Upper lobe of left lung (tissue), 6 donors: ENCODE results near the gene TCF25. TPM values are rescaled to one million over a fixed set of nuclear protein-coding genes. Genes with fewer than 3 reads are reported as not detected.
A peak's percentile ranks its signal among the peaks of the same experiment; 100 is the strongest.
"Not testable (repeated sequence)": the region's sequence is repeated elsewhere in the genome, so short reads cannot be mapped to it uniquely, and the experiment has no call there.

Experiments
- ATAC-seq, 2 donors: fragments of 200-7000 bp; cut with Tn5 transposase; one replicate each; pipeline ENCODE4 v1.9.1; 2022; ENCODE audit warnings: mild to moderate bottlenecking in 2 of 2, moderate library complexity in 2 of 2; ENCODE audit not compliant: low FRiP score in 2 of 2
- DNase-seq, 2 donors: peaks; one replicate each; pipeline ENCODE4 v3.0.0-alpha.2; 2019 to 2020
- H3K27ac ChIP-seq, 4 donors: fragments of 200-600 bp; sonication (generic); one replicate each; pipeline ENCODE4 v1.5.1; 2016 to 2019
- H3K27me3 ChIP-seq, 4 donors: fragments of 200-600 bp; sonication (generic); one replicate each; pipeline ENCODE4 v1.5.1; 2017 to 2019
- H3K36me3 ChIP-seq, 4 donors: fragments of 200-600 bp; sonication (generic); one replicate each; pipeline ENCODE4 v1.5.1; 2016 to 2019
- H3K4me1 ChIP-seq, 4 donors: fragments of 200-600 bp; sonication (generic); one replicate each; pipeline ENCODE4 v1.5.1; 2018 to 2019
- H3K4me3 ChIP-seq, 4 donors: fragments of 200-600 bp; sonication (generic); one replicate each; pipeline ENCODE4 v1.5.1; 2017 to 2019; ENCODE audit warnings: mild to moderate bottlenecking in 2 of 4, moderate library complexity in 1 of 4
- H3K9me3 ChIP-seq, 4 donors: fragments of 200-600 bp; sonication (generic); one replicate each; pipeline ENCODE4 v1.5.1; 2018 to 2019
- EP300 ChIP-seq, 4 donors: sonication (generic); formaldehyde crosslinking; IDR thresholded peaks; one replicate each; pipeline ENCODE4 v1.5.1; 2017; ENCODE audit warnings: antibody characterized with exemption in 4 of 4, control low read depth in 2 of 4
- POLR2A ChIP-seq, 4 donors: fragments of 450-650 bp; IDR thresholded peaks; one replicate each; pipeline ENCODE4 v1.5.1; 2016 to 2017; ENCODE audit warnings: antibody characterized with exemption in 4 of 4, mild to moderate bottlenecking in 2 of 4
- POLR2AphosphoS5 ChIP-seq, 2 donors: sonication (generic); formaldehyde crosslinking; IDR thresholded peaks; one replicate each; pipeline ENCODE4 v1.5.1; 2017; ENCODE audit warnings: antibody characterized with exemption in 2 of 2
- WGBS, 2 donors: methylation state at CpG; one replicate each; pipeline ENCODE4 v1.1.5; 2017 to 2018; 5-methylcytosine and 5-hydroxymethylcytosine counted together
- total RNA-seq, 6 donors: library from RNA; depleted of rRNA in 4 of 6; stranded (reverse); fragments of >200 nt in 4 of 6; gene quantifications; one replicate each; pipeline versions ENCODE4 v1.1.0 to v1.2.1, GENCODE V29; 2016 to 2021
- TF ChIP-seq, protein P1 (sequence below), 6 experiments: fragments of 450-650 bp in 4 of 6; fragments of 200-600 bp in 2 of 6; sonication (generic) in 2 of 6; IDR thresholded peaks; one replicate each; pipeline ENCODE4 v1.5.1; 2016 to 2019; ENCODE audit warnings: antibody characterized with exemption in 6 of 6
- donor health status: DM: no; HTN: no; CAD: no; lungs with moderate emphysema.
- donor health status: DM: no; HTN: yes; CAD: no; lungs with severe emphysema.

The TCF25 gene
- total RNA-seq, 6 donors from 2014 or later, result 132 to 1,060 (median 211) TPM

DNA sequence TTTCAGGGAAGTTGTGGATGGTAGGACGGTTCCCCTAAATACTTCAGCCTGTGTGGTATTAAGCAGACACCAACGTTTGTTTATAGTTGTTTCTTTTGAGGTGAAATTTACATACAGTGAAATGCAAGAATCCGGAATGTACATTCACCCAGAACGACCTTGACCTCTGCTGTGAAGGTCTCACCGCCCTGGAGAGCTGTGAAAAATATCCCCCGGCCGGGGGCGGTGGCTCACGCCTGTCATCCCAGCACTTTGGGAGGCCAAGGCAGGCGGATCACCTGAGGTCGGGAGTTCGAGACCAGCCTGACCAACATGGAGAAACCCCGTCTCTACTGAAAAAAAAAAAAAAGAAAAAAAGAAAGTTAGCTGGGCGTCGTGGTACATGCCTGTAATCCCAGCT, 36.9 kb upstream of the TCF25 start:
- H3K36me3 ChIP-seq, H3K27ac ChIP-seq, H3K27me3 ChIP-seq, ATAC-seq, H3K9me3 ChIP-seq, DNase-seq, H3K4me3 ChIP-seq: not testable (repeated sequence)
- H3K4me1 ChIP-seq, result peaks cover 6 to 18% (median 12%) of the 10 kb centered on the region in 4 donors
- 84 to 86% methylated on average over 15 of the region's 15 CpGs for WGBS, 2 donors

DNA sequence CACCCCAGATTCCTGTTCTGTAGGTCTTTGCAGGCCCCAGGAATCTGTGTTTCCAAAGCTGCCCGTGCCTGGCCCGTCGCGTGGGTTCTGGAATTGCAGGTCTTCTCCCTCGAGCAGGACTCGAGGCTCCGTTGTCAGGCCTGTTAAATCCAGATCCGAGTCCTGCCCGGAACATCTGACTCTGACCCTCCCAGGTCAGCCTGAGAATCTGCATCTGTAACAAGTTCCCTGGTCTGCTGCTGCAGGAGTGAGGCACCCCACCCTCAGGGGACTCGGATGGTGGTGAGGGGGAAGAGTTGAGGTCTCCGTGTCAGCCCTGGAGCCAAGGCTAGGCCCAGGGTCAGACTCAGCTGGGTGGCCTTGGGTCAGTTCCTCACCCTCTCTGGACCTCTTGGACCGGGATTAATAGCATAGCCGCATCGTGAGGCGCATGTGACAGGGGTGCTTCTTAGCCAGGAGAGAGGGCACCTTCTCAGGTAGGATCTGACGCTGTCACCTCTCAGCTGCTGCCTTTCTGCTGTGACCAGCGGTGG, 36.3 kb upstream of the TCF25 start:
- H3K27ac ChIP-seq, result peak overlapping the region in 2 of 4 donors; percentile 45 to 61
- ATAC-seq, result no peak
- 83 to 91% methylated on average over 7 to 17 of the region's 17 CpGs for WGBS, 2 donors

DNA sequence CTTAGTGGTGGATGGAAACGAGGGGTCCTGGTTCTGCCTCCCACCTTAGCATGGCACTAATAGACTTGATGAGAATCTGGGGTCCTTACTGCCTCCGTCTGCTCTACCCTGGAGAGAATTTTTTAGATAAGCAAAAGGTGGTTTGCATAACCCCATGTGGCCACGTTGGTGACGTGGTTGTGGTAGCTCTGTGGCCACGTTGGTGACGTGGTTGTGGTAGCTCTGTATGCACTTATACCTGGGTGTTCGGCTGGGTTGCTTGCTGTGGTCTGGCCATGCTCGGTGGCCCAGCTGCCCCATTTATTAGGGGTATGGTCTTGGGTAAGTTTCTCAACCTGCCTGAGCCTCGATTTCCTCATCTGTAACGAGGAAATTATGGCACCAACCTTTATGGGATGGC, 32.1 kb upstream of the TCF25 start:
- ATAC-seq (no peak), DNase-seq (no peak)
- no peaks in the 10 kb centered on the region for H3K9me3 ChIP-seq
- H3K27ac ChIP-seq, result no peak overlapping the region
- H3K36me3 ChIP-seq, result no peaks in the 10 kb centered on the region
- no peaks in the 10 kb centered on the region for H3K27me3 ChIP-seq
- 72 to 74% methylated on average over 10 of the region's 10 CpGs for WGBS, 2 donors
- H3K4me3 ChIP-seq, result no peak overlapping the region
- H3K4me1 ChIP-seq, result peaks cover 6 to 18% (median 12%) of the 10 kb centered on the region in 4 donors
- TF ChIP-seq EP300 (IDR thresholded peaks at IDR 0.05) (no peak), POLR2AphosphoS5 (IDR thresholded peaks at IDR 0.05) (peak in 1 of 2 donors; percentile 10), POLR2A (IDR thresholded peaks at IDR 0.05) (no peak)
- TF ChIP-seq, protein P1, sequence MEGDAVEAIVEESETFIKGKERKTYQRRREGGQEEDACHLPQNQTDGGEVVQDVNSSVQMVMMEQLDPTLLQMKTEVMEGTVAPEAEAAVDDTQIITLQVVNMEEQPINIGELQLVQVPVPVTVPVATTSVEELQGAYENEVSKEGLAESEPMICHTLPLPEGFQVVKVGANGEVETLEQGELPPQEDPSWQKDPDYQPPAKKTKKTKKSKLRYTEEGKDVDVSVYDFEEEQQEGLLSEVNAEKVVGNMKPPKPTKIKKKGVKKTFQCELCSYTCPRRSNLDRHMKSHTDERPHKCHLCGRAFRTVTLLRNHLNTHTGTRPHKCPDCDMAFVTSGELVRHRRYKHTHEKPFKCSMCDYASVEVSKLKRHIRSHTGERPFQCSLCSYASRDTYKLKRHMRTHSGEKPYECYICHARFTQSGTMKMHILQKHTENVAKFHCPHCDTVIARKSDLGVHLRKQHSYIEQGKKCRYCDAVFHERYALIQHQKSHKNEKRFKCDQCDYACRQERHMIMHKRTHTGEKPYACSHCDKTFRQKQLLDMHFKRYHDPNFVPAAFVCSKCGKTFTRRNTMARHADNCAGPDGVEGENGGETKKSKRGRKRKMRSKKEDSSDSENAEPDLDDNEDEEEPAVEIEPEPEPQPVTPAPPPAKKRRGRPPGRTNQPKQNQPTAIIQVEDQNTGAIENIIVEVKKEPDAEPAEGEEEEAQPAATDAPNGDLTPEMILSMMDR (IDR thresholded peaks at IDR 0.05), result no peak

More for the DNA sequence above, 36.3 kb upstream of the TCF25 start:
- Histone ChIP-seq H3K36me3 (no peaks in the 10 kb centered on the region), H3K4me1 (peaks cover 6 to 18% (median 12%) of the 10 kb centered on the region in 4 donors), H3K27me3 (no peaks in the 10 kb centered on the region), H3K4me3 (peak overlapping the region in 3 of 4 donors; percentile 15 to 27 (median 25)), H3K9me3 (no peaks in the 10 kb centered on the region)
- DNase-seq, result no peak
- TF ChIP-seq, protein P1 (IDR thresholded peaks at IDR 0.05), result no peak
- TF ChIP-seq POLR2AphosphoS5 (IDR thresholded peaks at IDR 0.05), result no peak
- TF ChIP-seq EP300 (IDR thresholded peaks at IDR 0.05), result no peak
- TF ChIP-seq POLR2A (IDR thresholded peaks at IDR 0.05), result no peak

DNA sequence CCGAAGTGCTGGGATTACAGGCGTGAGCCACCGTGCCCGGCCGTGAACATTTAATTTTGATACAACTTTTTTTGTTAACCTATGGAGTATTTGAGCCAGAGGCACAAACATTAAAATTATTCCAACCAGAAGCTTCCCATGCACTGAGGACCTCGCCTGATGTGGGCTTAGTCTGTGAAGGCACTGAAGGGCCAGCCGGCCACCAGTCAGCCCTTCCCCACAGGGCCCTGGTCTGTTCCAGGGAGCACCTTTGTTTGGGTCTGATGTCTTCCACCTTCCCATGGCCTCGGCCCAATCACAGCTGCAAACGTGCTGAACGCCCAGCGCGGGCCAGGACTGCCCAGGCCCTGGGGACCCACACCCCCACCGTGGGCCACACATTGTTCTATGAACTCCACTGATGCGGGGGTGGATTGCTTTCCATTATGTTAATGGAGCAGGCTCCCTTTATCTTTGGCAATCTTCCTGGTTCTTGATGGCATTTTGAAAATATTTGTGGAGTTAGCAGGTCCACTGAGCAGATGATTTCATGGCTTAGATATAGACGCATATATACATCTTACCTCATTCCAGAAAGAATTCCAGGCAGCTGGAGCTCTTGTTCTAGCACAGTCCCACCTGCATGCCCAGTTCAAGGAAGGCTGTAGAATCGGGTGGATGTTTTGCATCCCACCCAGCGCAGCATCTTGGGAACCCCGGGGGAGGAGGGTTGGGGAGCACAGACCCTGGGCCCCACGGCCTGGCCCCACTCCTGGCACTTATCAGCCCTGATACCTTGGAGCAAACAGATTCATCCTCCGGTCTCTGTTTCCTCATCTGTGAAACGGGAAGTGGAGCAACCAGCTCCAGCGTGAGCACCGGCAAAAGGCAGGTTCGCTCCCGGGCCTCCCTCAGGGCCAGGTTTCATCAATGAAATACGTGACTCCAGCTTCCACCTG, 30.7 kb upstream of the TCF25 start:
- Histone ChIP-seq H3K4me3 (no peak overlapping the region), H3K9me3 (no peaks in the 10 kb centered on the region), H3K27ac (no peak overlapping the region), H3K4me1 (peaks cover 0 to 9% (median 5%) of the 10 kb centered on the region in 4 donors), H3K27me3 (no peaks in the 10 kb centered on the region), H3K36me3 (no peaks in the 10 kb centered on the region)
- ATAC-seq (no peak), DNase-seq (peak in 1 of 2 donors; percentile 51)
- 75 to 79% methylated on average over 20 to 26 of the region's 26 CpGs for WGBS, 2 donors
- no peak for TF ChIP-seq POLR2AphosphoS5 (IDR thresholded peaks at IDR 0.05)
- TF ChIP-seq POLR2A (IDR thresholded peaks at IDR 0.05), result no peak
- TF ChIP-seq, protein P1 (IDR thresholded peaks at IDR 0.05), result no peak
- no peak for TF ChIP-seq EP300 (IDR thresholded peaks at IDR 0.05)
